SK-N-SH treated with all-trans-retinoic acid at 6 μM for 48 hours (cell line): ENCODE results near the gene AMIGO3.

Experiments used
- ATAC-seq: fragments of 200-7000 bp; cut with Tn5 transposase; 3 replicates; pipeline ENCODE4 v1.9.1; 2020; ENCODE audit warnings: mild to moderate bottlenecking, moderate library complexity
- ARNTL ChIP-seq: fragments of 450-650 bp; formaldehyde crosslinking; IDR thresholded peaks from 2 replicates; pipeline ENCODE4 v1.5.0; 2020; ENCODE audit warnings: low read depth, mild to moderate bottlenecking, moderate library complexity, borderline replicate concordance
- BACH2 ChIP-seq: fragments of 250-450 bp; sonication (Bioruptor Pico); IDR thresholded peaks from 2 replicates; pipeline ENCODE4 v1.9.0; 2021; ENCODE audit warnings: mild to moderate bottlenecking, borderline replicate concordance
- CSDC2 ChIP-seq: fragments of 250-450 bp; sonication (Bioruptor Pico); IDR thresholded peaks from 2 replicates; pipeline ENCODE4 v1.5.0; 2020; ENCODE audit warnings: mild to moderate bottlenecking, moderate library complexity
- CSRNP3 ChIP-seq: fragments of 250-450 bp; sonication (Bioruptor Pico); IDR thresholded peaks from 2 replicates; pipeline ENCODE4 v1.5.1; 2021; ENCODE audit warnings: mild to moderate bottlenecking, moderate library complexity
- OSR1 ChIP-seq: fragments of 250-450 bp; sonication (Bioruptor Pico); IDR thresholded peaks from 2 replicates; pipeline ENCODE4 v1.8.0; 2022; ENCODE audit warnings: moderate library complexity, mild to moderate bottlenecking, inconsistent platforms
- PATZ1 ChIP-seq: fragments of 250-450 bp; sonication (Bioruptor Pico); IDR thresholded peaks from 2 replicates; pipeline ENCODE4 v1.8.0; 2020; ENCODE audit warnings: mild to moderate bottlenecking, moderate library complexity, borderline replicate concordance
- POU6F1 ChIP-seq: fragments of 250-450 bp; sonication (Bioruptor Pico); IDR thresholded peaks from 2 replicates; pipeline ENCODE4 v1.8.0; 2021; ENCODE audit warnings: low read depth, mild to moderate bottlenecking, moderate library complexity, borderline replicate concordance
- PPARA ChIP-seq: fragments of 250-450 bp; sonication (Bioruptor Pico); IDR thresholded peaks from 2 replicates; pipeline ENCODE4 v1.5.0; 2020; ENCODE audit warnings: mild to moderate bottlenecking, borderline replicate concordance
- RARB ChIP-seq: fragments of 250-450 bp; sonication (Bioruptor Pico); IDR thresholded peaks from 2 replicates; pipeline ENCODE4 v1.8.0; 2021; ENCODE audit warnings: mild to moderate bottlenecking, moderate library complexity
- SNAI2 ChIP-seq: fragments of 250-450 bp; sonication (Bioruptor Pico); IDR thresholded peaks from 2 replicates; pipeline ENCODE4 v1.5.0; 2020; ENCODE audit warnings: mild to moderate bottlenecking, moderate library complexity
- TCF4 ChIP-seq: fragments of 250-450 bp; sonication (Bioruptor Pico); IDR thresholded peaks from 2 replicates; pipeline ENCODE4 v1.8.0; 2021; ENCODE audit warnings: mild to moderate bottlenecking, moderate library complexity, borderline replicate concordance
- TOX ChIP-seq: fragments of 250-450 bp; sonication (Bioruptor Pico); IDR thresholded peaks from 2 replicates; pipeline ENCODE4 v1.8.0; 2021; ENCODE audit warnings: mild to moderate bottlenecking, moderate library complexity, borderline replicate concordance
- TSHZ2 ChIP-seq: fragments of 250-450 bp; sonication (Bioruptor Pico); IDR thresholded peaks from 2 replicates; pipeline ENCODE4 v1.5.0; 2020; ENCODE audit warnings: mild to moderate bottlenecking, moderate library complexity
- ZFP3 ChIP-seq: fragments of 250-450 bp; sonication (Bioruptor Pico); IDR thresholded peaks from 2 replicates; pipeline ENCODE4 v1.5.0; 2020; ENCODE audit warnings: mild to moderate bottlenecking, moderate library complexity
- ZFP30 ChIP-seq: fragments of 450-650 bp; formaldehyde crosslinking; IDR thresholded peaks from 2 replicates; pipeline ENCODE4 v1.5.0; 2022; ENCODE audit warnings: mild to moderate bottlenecking, moderate library complexity
- ZNF565 ChIP-seq: fragments of 450-650 bp; formaldehyde crosslinking; conservative IDR thresholded peaks from 2 replicates; pipeline ENCODE4 v1.5.0; 2020; ENCODE audit warnings: low read depth, mild to moderate bottlenecking, moderate library complexity
- ZNF70 ChIP-seq: fragments of 450-650 bp; formaldehyde crosslinking; IDR thresholded peaks from 2 replicates; pipeline ENCODE4 v1.5.0; 2020; ENCODE audit warnings: mild to moderate bottlenecking, moderate library complexity
- ZNF8 ChIP-seq: fragments of 450-650 bp; formaldehyde crosslinking; IDR thresholded peaks from 2 replicates; pipeline ENCODE4 v1.5.0; 2020; ENCODE audit warnings: mild to moderate bottlenecking, moderate library complexity

Gene AMIGO3

GRCh38 chr3:49712631-49713317 is 6.7 kb downstream of the AMIGO3 start:
- ATAC-seq = no peak
- TF ChIP-seq ZNF8 (CRISPR knock-in tag) = no peak
- no peak for TF ChIP-seq TOX (CRISPR knock-in tag)
- no peak for TF ChIP-seq ZFP30 (CRISPR knock-in tag)
- TF ChIP-seq POU6F1 (CRISPR knock-in tag) = no peak
- no peak for TF ChIP-seq ZNF70 (CRISPR knock-in tag)
- TF ChIP-seq CSRNP3 (CRISPR knock-in tag) = no peak
- TF ChIP-seq PPARA (CRISPR knock-in tag) = no peak
- no peak for TF ChIP-seq RARB (CRISPR knock-in tag)
- no peak for TF ChIP-seq ARNTL
- no peak for TF ChIP-seq PATZ1 (CRISPR knock-in tag)
- no peak for TF ChIP-seq ZFP3 (CRISPR knock-in tag)
- no peak for TF ChIP-seq CSDC2 (CRISPR knock-in tag)

- TF ChIP-seq PATZ1 (CRISPR knock-in tag) (no peak), SNAI2 (CRISPR knock-in tag) (no peak), POU6F1 (CRISPR knock-in tag) (no peak), TCF4 (CRISPR knock-in tag) (no peak), ZNF8 (CRISPR knock-in tag) (no peak), ZFP3 (CRISPR knock-in tag) (no peak), TSHZ2 (no peak), CSRNP3 (CRISPR knock-in tag) (no peak), ZNF70 (CRISPR knock-in tag) (no peak), BACH2 (CRISPR knock-in tag) (no peak), OSR1 (CRISPR knock-in tag) (no peak), ZNF565 (CRISPR knock-in tag) (no peak), ZFP30 (CRISPR knock-in tag) (no peak)
- ATAC-seq = no peak
Observed at GRCh38 chr3:49712166-49712565, 7.3 kb downstream of the AMIGO3 start.
